Stimulated activated CD4-positive, alpha-beta T cell treated with anti-CD3 and anti-CD28 coated beads, TNF-alpha, amount 100 ng/mL, for 24 hours (primary cell): Measurements from ENCODE around the gene HIVEP3.
A peak's percentile ranks its signal among the peaks of the same experiment; 100 is the strongest.

Experiments
- DNase-seq, 3 experiments: peaks; one replicate each; pipeline ENCODE4 v3.0.0-alpha.2; 2020; ENCODE audit warnings: low read depth in 3 of 3

HIVEP3 gene

GRCh38 chr1:41652384-41653265 is 266.1 kb downstream of the HIVEP3 start:
- DNase-seq: no peak

- DNase-seq: no peak
Observed at GRCh38 chr1:41650028-41650880, 268.5 kb downstream of the HIVEP3 start.

GRCh38 chr1:41649396-41650027 is 269.2 kb downstream of the HIVEP3 start:
- no peak for DNase-seq

DNA sequence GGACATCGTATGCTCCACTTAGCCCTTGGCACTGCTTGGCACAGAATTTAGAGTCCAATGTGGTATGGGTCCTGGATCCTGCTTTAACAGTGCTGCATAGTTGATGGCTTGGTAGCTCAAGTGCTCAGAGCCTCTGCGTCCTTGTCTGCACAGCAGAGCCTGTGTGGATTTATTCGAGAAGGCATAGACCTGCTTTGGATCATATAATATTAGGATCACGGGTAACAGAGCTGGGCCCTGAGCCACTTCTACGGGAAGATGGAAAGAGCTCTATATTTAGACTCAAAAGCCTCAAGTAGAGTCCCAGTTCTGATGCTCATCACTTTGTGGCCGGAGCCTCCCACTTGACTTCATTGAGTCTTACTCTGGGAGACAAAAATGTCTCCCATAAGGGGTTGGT is 269.9 kb downstream of the HIVEP3 start:
- DNase-seq: no peak

DNA sequence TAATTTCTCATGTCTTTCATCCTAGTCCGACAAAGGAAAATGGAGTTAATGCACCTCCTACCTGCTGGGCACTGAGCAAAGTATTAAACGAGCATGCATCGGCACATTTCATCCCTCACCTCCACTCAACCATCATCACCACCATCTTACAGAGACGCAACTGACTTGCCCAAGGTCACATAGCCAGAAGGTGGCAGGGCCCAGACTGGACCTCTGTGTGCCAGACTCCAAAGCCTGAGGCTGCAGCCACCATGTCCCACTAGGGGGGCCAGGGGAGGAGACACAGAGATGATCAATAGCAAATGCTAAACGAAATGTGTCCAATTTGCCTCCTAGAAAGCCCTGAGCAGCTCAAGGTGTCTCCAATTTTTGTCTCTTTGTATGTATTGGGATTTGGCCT is 270.5 kb downstream of the HIVEP3 start:
- no peak for DNase-seq

GRCh38 chr1:41647221-41648135 is 271.2 kb downstream of the HIVEP3 start:
- DNase-seq: no peak

DNA sequence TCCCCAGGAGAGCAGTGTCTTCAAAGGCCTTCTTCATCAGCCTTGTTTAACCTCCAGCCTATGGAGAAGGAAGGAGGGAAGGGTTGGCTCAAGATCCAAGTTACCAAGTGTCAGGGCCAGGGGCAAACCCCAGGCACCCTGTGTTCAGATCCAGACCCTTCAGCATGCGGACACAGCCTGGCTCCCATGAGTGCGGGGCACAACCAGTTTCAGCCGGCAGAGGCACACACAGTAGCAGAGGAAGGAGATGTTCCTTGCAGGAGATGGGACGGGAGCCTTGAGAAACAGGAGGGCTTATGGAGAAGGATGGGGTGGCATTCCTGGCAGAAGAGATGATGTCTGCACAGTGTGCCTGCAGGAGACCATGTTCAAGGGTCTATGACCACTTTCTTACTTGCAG is 272.5 kb downstream of the HIVEP3 start:
- DNase-seq: no peak

DNA sequence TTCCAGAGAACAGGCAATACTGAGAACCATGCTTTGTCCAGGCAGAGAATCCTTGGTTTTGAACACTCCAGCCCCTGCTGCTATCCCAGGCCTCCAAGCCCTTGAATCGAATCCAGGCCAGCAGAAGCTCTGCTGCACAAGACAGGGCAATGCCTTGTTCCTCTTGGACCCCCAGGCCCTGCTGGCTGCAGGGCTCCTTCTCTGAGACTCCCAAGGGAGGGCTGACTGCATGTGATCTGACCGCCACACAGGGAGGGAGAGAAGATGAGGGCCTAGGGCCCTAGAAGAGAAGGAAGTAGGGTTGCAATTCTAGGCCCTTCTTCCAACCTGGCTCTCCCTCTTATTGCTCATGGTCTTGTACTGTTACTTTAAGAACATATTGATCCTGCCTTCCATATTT is 273.7 kb downstream of the HIVEP3 start:
- no peak for DNase-seq

- DNase-seq: no peak
Observed at GRCh38 chr1:41642922-41643821, 275.6 kb downstream of the HIVEP3 start.

DNA sequence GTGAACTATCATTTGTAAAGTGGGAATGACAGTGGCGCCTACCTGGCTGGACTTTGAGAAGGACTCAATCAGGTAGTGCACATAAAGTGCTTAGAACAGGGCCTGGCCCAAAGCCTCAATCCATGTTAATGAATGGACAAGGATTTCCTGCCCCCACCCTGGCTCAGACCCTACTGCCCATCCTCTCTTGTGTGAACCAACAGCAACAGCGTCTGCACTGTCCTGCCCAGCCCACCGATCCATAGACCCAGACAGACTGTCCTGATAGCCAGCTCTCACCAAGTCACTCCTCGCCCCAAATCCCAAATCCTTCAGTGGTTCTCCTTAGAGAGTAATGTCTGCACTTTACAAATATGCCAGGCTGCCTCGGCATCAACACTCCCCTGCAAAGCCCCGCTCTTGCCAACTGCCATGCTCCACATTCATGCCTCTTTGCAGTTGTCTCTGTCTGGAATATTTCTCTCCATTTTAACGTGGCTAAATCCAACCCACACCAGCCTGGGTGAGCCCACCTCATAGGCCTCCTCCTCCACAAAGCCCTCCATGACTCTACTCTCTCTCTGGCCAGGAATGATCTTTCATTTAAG is 276.7 kb downstream of the HIVEP3 start:
- no peak for DNase-seq

GRCh38 chr1:41641475-41641814 is 277.3 kb downstream of the HIVEP3 start:
- DNase-seq: peak in 1 of 3 experiments; percentile 55

GRCh38 chr1:41640756-41641474 is 277.8 kb downstream of the HIVEP3 start:
- DNase-seq: no peak

DNA sequence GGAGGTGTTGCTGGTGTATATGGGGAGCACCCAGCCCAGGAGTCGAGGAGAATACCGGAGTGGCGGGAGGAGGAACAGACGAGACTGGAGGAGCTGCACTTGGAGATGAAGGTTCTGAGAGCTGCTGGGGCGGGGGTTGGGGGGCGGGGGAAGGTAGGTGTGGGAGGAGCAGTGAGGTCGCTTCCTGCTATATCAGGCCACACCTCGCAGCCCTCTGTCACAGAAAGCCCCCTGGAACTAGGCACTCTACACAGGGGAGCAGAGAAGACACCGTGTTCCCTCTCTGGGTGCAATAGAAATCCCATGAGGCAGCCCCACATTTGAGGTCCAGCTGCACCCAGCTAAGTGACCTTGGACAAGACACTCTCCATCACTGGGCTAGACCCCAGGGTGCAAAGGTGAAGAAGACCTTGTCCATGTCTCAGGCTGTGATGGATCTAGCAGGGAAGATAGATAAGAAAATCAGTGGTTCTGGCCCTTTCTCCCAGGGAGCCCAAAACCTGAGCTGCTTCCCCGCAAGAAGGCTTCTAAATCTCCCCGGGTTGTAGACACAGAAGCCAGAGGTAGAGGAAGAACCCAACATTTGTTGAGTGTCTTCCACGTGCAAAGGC is 278.5 kb downstream of the HIVEP3 start:
- DNase-seq: no peak

GRCh38 chr1:41639332-41639936 is 279.3 kb downstream of the HIVEP3 start:
- DNase-seq: peak in 2 of 3 experiments; percentile 38 to 65

GRCh38 chr1:41638086-41639024 is 280.4 kb downstream of the HIVEP3 start:
- DNase-seq: no peak

GRCh38 chr1:41637367-41637766 is 281.4 kb downstream of the HIVEP3 start:
- DNase-seq: no peak

- DNase-seq: no peak
Observed at GRCh38 chr1:41633764-41634163, 285.0 kb downstream of the HIVEP3 start.
